Sciatic nerve (tissue), 2 donors: ENCODE data around the gene TEAD1. TPM values are rescaled to one million over a fixed set of nuclear protein-coding genes. Genes with fewer than 3 reads are reported as not detected.
A peak's percentile ranks its signal among the peaks of the same experiment; 100 is the strongest.

Experiments
- ATAC-seq: fragments of 200-7000 bp; cut with Tn5 transposase; one replicate; pipeline ENCODE4 v1.9.1; 2020; ENCODE audit warnings: mild to moderate bottlenecking, moderate library complexity
- DNase-seq: peaks from one replicate; pipeline ENCODE4 v3.0.0-alpha.2; 2020; ENCODE audit warnings: low spot score
- intact Hi-C: fragments of 100-400 bp; cut with DNase I; formaldehyde crosslinking; loops from one replicate; pipeline ENCODE4 v1.14.2; 2022
- total RNA-seq: library from RNA; stranded (reverse); fragmentation: NEBNext Ultra II Directional; extraction: Animal tissue kit (Norgen Biotek cat#: 25700); gene quantifications from one replicate; pipeline ENCODE4 v1.2.1, GENCODE V29; 2021
- donor health status: DM: no; HTN: no; CAD: no.
- donor health status: DM: no; HTN: no; CAD: no.

Gene TEAD1
- total RNA-seq, 1 donor from 2014 or later, result 141 TPM

- intact Hi-C loops, result no loop called here
Measured at GRCh38 chr11:12662101-12662689, 12.0 kb upstream of the TEAD1 start.

GRCh38 chr11:12664385-12664784, 9.8 kb upstream of the TEAD1 start:
- intact Hi-C loops, result no loop called here
- DNase-seq, result no peak

More at GRCh38 chr11:12662101-12662689, 12.0 kb upstream of the TEAD1 start:
- ATAC-seq, result no peak
- no peak for DNase-seq

GRCh38 chr11:12666915-12667314, 7.3 kb upstream of the TEAD1 start:
- no peak for DNase-seq
- intact Hi-C loops, result no loop called here
- ATAC-seq, result no peak

More at GRCh38 chr11:12664385-12664784, 9.8 kb upstream of the TEAD1 start:
- no peak for ATAC-seq

GRCh38 chr11:12667646-12668045, 6.6 kb upstream of the TEAD1 start:
- intact Hi-C loops, result no loop called here
- ATAC-seq, result no peak
- DNase-seq, result no peak

GRCh38 chr11:12668166-12668565, 6.1 kb upstream of the TEAD1 start:
- intact Hi-C loops, result no loop called here
- ATAC-seq (no peak), DNase-seq (no peak)

GRCh38 chr11:12669930-12670329, 4.3 kb upstream of the TEAD1 start:
- DNase-seq (no peak), ATAC-seq (no peak)
- intact Hi-C loops, result no loop called here

- intact Hi-C loops, result no loop called here
- DNase-seq (no peak), ATAC-seq (no peak)
Measured at GRCh38 chr11:12671370-12671769, 2.9 kb upstream of the TEAD1 start.

GRCh38 chr11:12673601-12673923, 659 bp upstream of the TEAD1 start:
- DNase-seq (no peak), ATAC-seq (no peak)
- intact Hi-C loops, result no loop called here

GRCh38 chr11:12674571-12674935, 332 bp downstream of the TEAD1 start:
- no peak for DNase-seq
- ATAC-seq, result no peak
- intact Hi-C loops, result no loop called here

GRCh38 chr11:12674936-12675696, 895 bp downstream of the TEAD1 start:
- ATAC-seq (no peak), DNase-seq (peak; percentile 71)
- intact Hi-C loops, result no loop called here

GRCh38 chr11:12675951-12676711, 1.9 kb downstream of the TEAD1 start:
- intact Hi-C loops, result no loop called here
- ATAC-seq, result no peak
- DNase-seq, result no peak

- DNase-seq (no peak), ATAC-seq (no peak)
- intact Hi-C loops, result no loop called here
Measured at GRCh38 chr11:12677131-12677530, 2.9 kb downstream of the TEAD1 start.

- ATAC-seq (no peak), DNase-seq (no peak)
- intact Hi-C loops, result no loop called here
Measured at GRCh38 chr11:12678092-12678491, 3.9 kb downstream of the TEAD1 start.

- ATAC-seq (no peak), DNase-seq (no peak)
- intact Hi-C loops, result no loop called here
Measured at GRCh38 chr11:12678991-12679390, 4.8 kb downstream of the TEAD1 start.

GRCh38 chr11:12679471-12679870, 5.2 kb downstream of the TEAD1 start:
- ATAC-seq, result no peak
- intact Hi-C loops, result no loop called here
- DNase-seq, result no peak

GRCh38 chr11:12680246-12680939, 6.2 kb downstream of the TEAD1 start:
- ATAC-seq, result peak; percentile 90
- peak; percentile 87 for DNase-seq
- intact Hi-C loops, result loop anchor here (10.0 kb wide), 1 partner anchor 134 kb away; no protein-coding TSS in a partner anchor

GRCh38 chr11:12680940-12681258, 6.7 kb downstream of the TEAD1 start:
- DNase-seq, result no peak
- intact Hi-C loops, result loop anchor here (10.0 kb wide), 1 partner anchor 134 kb away; no protein-coding TSS in a partner anchor

GRCh38 chr11:12681466-12681865, 7.2 kb downstream of the TEAD1 start:
- DNase-seq, result no peak
- intact Hi-C loops, result loop anchor here (10.0 kb wide), 1 partner anchor 133 kb away; no protein-coding TSS in a partner anchor
- ATAC-seq, result no peak

More at GRCh38 chr11:12680940-12681258, 6.7 kb downstream of the TEAD1 start:
- ATAC-seq, result no peak

- intact Hi-C loops, result loop anchor here (10.0 kb wide), 1 partner anchor 133 kb away; no protein-coding TSS in a partner anchor
- no peak for DNase-seq
- ATAC-seq, result no peak
Measured at GRCh38 chr11:12682288-12682687, 8.1 kb downstream of the TEAD1 start.
